Ectodermal cell (in vitro differentiated cells): Measurements from ENCODE around the gene TMC3. TPM values are rescaled to one million over a fixed set of nuclear protein-coding genes. Genes with fewer than 3 reads are reported as not detected.
"Not testable (repeated sequence)": the region's sequence is repeated elsewhere in the genome, so short reads cannot be mapped to it uniquely, and the experiment has no call there.

Experiments used
- H3K27ac ChIP-seq: 2 replicates; pipeline ENCODE4 v1.7.0; 2013; ENCODE audit warnings: mild to moderate bottlenecking, low read depth, low read length; ENCODE audit not compliant: insufficient read depth, poor library complexity, severe bottlenecking
- H3K27me3 ChIP-seq: 2 replicates; pipeline ENCODE4 v1.7.0; 2013; ENCODE audit warnings: mild to moderate bottlenecking, low read length; ENCODE audit not compliant: insufficient read depth, control insufficient read depth, poor library complexity, severe bottlenecking
- H3K36me3 ChIP-seq: one replicate; pipeline ENCODE4 v1.7.0; 2013; ENCODE audit warnings: low read length; ENCODE audit not compliant: control insufficient read depth, insufficient read depth
- H3K4me1 ChIP-seq: one replicate; pipeline ENCODE4 v1.7.0; 2013; ENCODE audit warnings: low read length; ENCODE audit not compliant: control insufficient read depth, insufficient read depth
- H3K4me3 ChIP-seq: 2 replicates; pipeline ENCODE4 v1.7.0; 2013; ENCODE audit warnings: low read depth, low read length, control low read depth; ENCODE audit not compliant: insufficient read depth
- H3K9me3 ChIP-seq: 2 replicates; pipeline ENCODE4 v1.7.0; 2013; ENCODE audit warnings: mild to moderate bottlenecking, low read length, moderate library complexity; ENCODE audit not compliant: control insufficient read depth
- WGBS, 2 experiments: methylation state at CpG; one replicate each; pipeline ENCODE4 v1.1.7; 2013; ENCODE audit warnings: missing lambda C conversion rate in 2 of 2; 5-methylcytosine and 5-hydroxymethylcytosine counted together
- polyA plus RNA-seq, 4 experiments: library from polyadenylated mRNA; stranded (reverse); fragments of 50-300 nt; gene quantifications; one replicate each; pipeline ENCODE4 v1.2.3, GENCODE V29; 2013

The TMC3 gene
- 0.22 TPM for polyA plus RNA-seq (2013, experiment 1 of 4)
- 0.12 TPM for polyA plus RNA-seq (2013, experiment 2 of 4)
- not detected for polyA plus RNA-seq (2013, experiment 3 of 4)
- polyA plus RNA-seq (2013, experiment 4 of 4), result 0.08 TPM

- WGBS, 2 experiments, result 76 to 79% methylated on average over 11 of the region's 11 CpGs
- no peak within 1 kb of the TSS for H3K27ac ChIP-seq
- H3K4me3 ChIP-seq, result no peak within 1 kb of the TSS
Observed at GRCh38 chr15:81373775-81374395, at the start of gene TMC3. TMC3 (minus strand) TSS chr15:81374213; CDS start chr15:81374077, 136 bp downstream.

GRCh38 chr15:81421461-81421860 is 47.4 kb upstream of the TMC3 start:
- H3K36me3 ChIP-seq, result no peaks in the 10 kb centered on the region
- 90 to 100% methylated on average over 1 of the region's 1 CpG for WGBS, 2 experiments
- H3K27ac ChIP-seq, result no peak overlapping the region
- peaks cover 5% of the 10 kb centered on the region for H3K4me1 ChIP-seq
- H3K9me3 ChIP-seq, result no peaks in the 10 kb centered on the region
- H3K27me3 ChIP-seq, result no peaks in the 10 kb centered on the region
- H3K4me3 ChIP-seq, result no peak overlapping the region

More at GRCh38 chr15:81373775-81374395, at the start of gene TMC3:
- Histone ChIP-seq H3K9me3 (no peaks in the 10 kb centered on the region), H3K27me3 (no peaks in the 10 kb centered on the region), H3K36me3 (no peaks in the 10 kb centered on the region), H3K4me1 (peaks cover 7% of the 10 kb centered on the region)

- H3K9me3 ChIP-seq, result no peaks in the 10 kb centered on the region
- H3K27me3 ChIP-seq, result no peaks in the 10 kb centered on the region
- WGBS, 2 experiments, result 7 to 17% methylated on average over 8 of the region's 8 CpGs
- no peak overlapping the region for H3K4me3 ChIP-seq
- H3K27ac ChIP-seq, result no peak overlapping the region
- peaks cover 5% of the 10 kb centered on the region for H3K4me1 ChIP-seq
- no peaks in the 10 kb centered on the region for H3K36me3 ChIP-seq
Observed at GRCh38 chr15:81419332-81419943, 45.4 kb upstream of the TMC3 start.

- H3K36me3 ChIP-seq, result no peaks in the 10 kb centered on the region
- WGBS, 2 experiments, result 74 to 76% methylated on average over 5 of the region's 5 CpGs
- H3K4me3 ChIP-seq, result no peak overlapping the region
- peaks cover 5% of the 10 kb centered on the region for H3K4me1 ChIP-seq
- H3K27ac ChIP-seq, result no peak overlapping the region
- no peaks in the 10 kb centered on the region for H3K27me3 ChIP-seq
- no peaks in the 10 kb centered on the region for H3K9me3 ChIP-seq
Observed at GRCh38 chr15:81418891-81419290, 44.9 kb upstream of the TMC3 start.

- Histone ChIP-seq H3K27me3 (no peaks in the 10 kb centered on the region), H3K27ac (no peak overlapping the region), H3K4me3 (no peak overlapping the region), H3K36me3 (no peaks in the 10 kb centered on the region), H3K9me3 (no peaks in the 10 kb centered on the region), H3K4me1 (peaks cover 5% of the 10 kb centered on the region)
- 96 to 98% methylated on average over 7 of the region's 7 CpGs for WGBS, 2 experiments
Observed at GRCh38 chr15:81418444-81418843, 44.4 kb upstream of the TMC3 start.

- H3K27me3 ChIP-seq, H3K4me3 ChIP-seq, H3K36me3 ChIP-seq, H3K9me3 ChIP-seq, H3K4me1 ChIP-seq, H3K27ac ChIP-seq: not testable (repeated sequence)
- 93 to 94% methylated on average over 12 of the region's 12 CpGs for WGBS, 2 experiments
Observed at GRCh38 chr15:81414274-81414968, 40.4 kb upstream of the TMC3 start.

GRCh38 chr15:81413851-81414250 is 39.8 kb upstream of the TMC3 start:
- no peaks in the 10 kb centered on the region for H3K27me3 ChIP-seq
- H3K36me3 ChIP-seq, result no peaks in the 10 kb centered on the region
- H3K4me3 ChIP-seq, result no peak overlapping the region
- no peaks in the 10 kb centered on the region for H3K9me3 ChIP-seq
- no peak overlapping the region for H3K27ac ChIP-seq
- 96% methylated on average over 32 of the region's 32 CpGs for WGBS, 2 experiments
- H3K4me1 ChIP-seq, result peaks cover 1% of the 10 kb centered on the region

GRCh38 chr15:81411969-81412633 is 38.1 kb upstream of the TMC3 start:
- no peaks in the 10 kb centered on the region for H3K36me3 ChIP-seq
- H3K9me3 ChIP-seq, result no peaks in the 10 kb centered on the region
- WGBS, 2 experiments, result 90 to 92% methylated on average over 3 to 5 of the region's 5 CpGs
- H3K4me1 ChIP-seq, result no peaks in the 10 kb centered on the region
- H3K27ac ChIP-seq, result no peak overlapping the region
- no peaks in the 10 kb centered on the region for H3K27me3 ChIP-seq
- H3K4me3 ChIP-seq, result no peak overlapping the region

GRCh38 chr15:81411051-81411450 is 37.0 kb upstream of the TMC3 start:
- Histone ChIP-seq H3K4me1 (no peaks in the 10 kb centered on the region), H3K27ac (no peak overlapping the region), H3K36me3 (no peaks in the 10 kb centered on the region), H3K9me3 (no peaks in the 10 kb centered on the region), H3K4me3 (no peak overlapping the region), H3K27me3 (no peaks in the 10 kb centered on the region)
- 75% methylated on average over 2 of the region's 2 CpGs for WGBS, 2 experiments

GRCh38 chr15:81410318-81410753 is 36.3 kb upstream of the TMC3 start:
- Histone ChIP-seq H3K4me3 (no peak overlapping the region), H3K4me1 (no peaks in the 10 kb centered on the region), H3K27me3 (no peaks in the 10 kb centered on the region), H3K36me3 (no peaks in the 10 kb centered on the region), H3K27ac (no peak overlapping the region), H3K9me3 (no peaks in the 10 kb centered on the region)
- 2 to 3% methylated on average over 4 of the region's 4 CpGs for WGBS, 2 experiments
